SK-N-DZ (cell line): Measurements from ENCODE around the gene TRIM4.

ENCODE experiments used
- DNase-seq: peaks from one replicate; pipeline ENCODE4 v3.0.0-alpha.2; 2015; ENCODE audit warnings: low spot score
- small RNA-seq, 2 experiments: library from RNA; depleted of rRNA; stranded (forward); fragments of <200 nt; gene quantifications; one replicate each; pipeline ENCODE3, GENCODE V24; 2014

TRIM4 gene

GRCh38 chr7:99844328-99844727 is 75.0 kb downstream of the TRIM4 start:
- no peak for DNase-seq

- DNase-seq = no peak
These were observed 75.5 kb downstream of the TRIM4 start for GRCh38 chr7:99843808-99844207.

- no peak for DNase-seq
These were observed 76.4 kb downstream of the TRIM4 start for GRCh38 chr7:99842926-99843325.

Small RNA genes lying within 50 kb of the gene (small RNA-seq; reads per million reads assigned to genes)
- 0 reads per million in 2 experiments for gene AC011904.1
- gene CYP3A52P = 0 reads per million in 2 experiments
- 0 reads per million in 2 experiments for gene RF00019
- 0 reads per million in 2 experiments for gene RF00561
